H9 (cell line): Measurements from ENCODE around the gene STX2. TPM values are rescaled to one million over a fixed set of nuclear protein-coding genes. Genes with fewer than 3 reads are reported as not detected.

Experiments used
- DNase-seq: peaks from one replicate; pipeline ENCODE4 v3.0.0-alpha.2; 2017
- H2AFZ ChIP-seq: one replicate; pipeline ENCODE4 v1.6.1; 2013; ENCODE audit warnings: mild to moderate bottlenecking, low read length, control low read depth, moderate library complexity
- H2AK5ac ChIP-seq: 2 replicates; pipeline ENCODE4 v1.6.1; 2013; ENCODE audit warnings: low read length, control low read depth, mixed read lengths; ENCODE audit not compliant: insufficient read length
- H2BK120ac ChIP-seq: one replicate; pipeline ENCODE4 v1.6.1; 2013; ENCODE audit warnings: low read depth, mild to moderate bottlenecking, low read length, control low read depth, inconsistent platforms; ENCODE audit not compliant: poor library complexity, severe bottlenecking
- H2BK12ac ChIP-seq: 2 replicates; pipeline ENCODE4 v1.6.1; 2013; ENCODE audit warnings: low read length, control low read depth, mixed read lengths, low read depth; ENCODE audit not compliant: insufficient read length
- H2BK15ac ChIP-seq: 2 replicates; pipeline ENCODE4 v1.6.1; 2013; ENCODE audit warnings: low read depth, low read length, control low read depth
- H2BK20ac ChIP-seq: one replicate; pipeline ENCODE4 v1.6.1; 2013; ENCODE audit warnings: low read depth, mild to moderate bottlenecking, low read length, control low read depth, inconsistent platforms; ENCODE audit not compliant: poor library complexity, severe bottlenecking
- H2BK5ac ChIP-seq: 2 replicates; pipeline ENCODE4 v1.6.1; 2013; ENCODE audit warnings: low read length, control low read depth, mixed read lengths; ENCODE audit not compliant: insufficient read length
- H3K14ac ChIP-seq: 2 replicates; pipeline ENCODE4 v1.6.1; 2013; ENCODE audit warnings: low read length, control low read depth; ENCODE audit not compliant: insufficient read depth
- H3K18ac ChIP-seq: 2 replicates; pipeline ENCODE4 v1.6.1; 2013; ENCODE audit warnings: low read depth, mild to moderate bottlenecking, mixed read lengths, low read length, control low read depth; ENCODE audit not compliant: insufficient read length
- H3K23ac ChIP-seq: 2 replicates; pipeline ENCODE4 v1.6.1; 2013; ENCODE audit warnings: low read length, control low read depth, mixed read lengths, low read depth; ENCODE audit not compliant: insufficient read length
- H3K23me2 ChIP-seq: 2 replicates; pipeline ENCODE4 v1.6.1; 2013; ENCODE audit warnings: low read depth, mild to moderate bottlenecking, mixed read lengths, low read length, control low read depth; ENCODE audit not compliant: insufficient read length, poor library complexity, severe bottlenecking
- H3K27ac ChIP-seq: 2 replicates; pipeline ENCODE4 v1.5.1; 2013; ENCODE audit warnings: low read length, control low read depth, mixed read lengths, low read depth; ENCODE audit not compliant: insufficient read length
- H3K27me3 ChIP-seq: 2 replicates; pipeline ENCODE4 v1.6.1; 2013; ENCODE audit warnings: low read length, control low read depth, inconsistent platforms; ENCODE audit not compliant: insufficient read depth
- H3K4ac ChIP-seq: 2 replicates; pipeline ENCODE4 v1.6.1; 2013; ENCODE audit warnings: low read depth, mild to moderate bottlenecking, control low read depth, inconsistent platforms, low read length, moderate library complexity
- H3K4me1 ChIP-seq: 2 replicates; pipeline ENCODE4 v1.6.1; 2013; ENCODE audit warnings: low read length, control low read depth, inconsistent platforms; ENCODE audit not compliant: insufficient read depth
- H3K4me2 ChIP-seq: 2 replicates; pipeline ENCODE4 v1.6.1; 2013; ENCODE audit warnings: low read length, control low read depth, mixed read lengths; ENCODE audit not compliant: insufficient read length, insufficient read depth
- H3K56ac ChIP-seq: 2 replicates; pipeline ENCODE4 v1.6.1; 2013; ENCODE audit warnings: low read depth, mild to moderate bottlenecking, mixed read lengths, low read length, control low read depth; ENCODE audit not compliant: insufficient read length
- H3K79me1 ChIP-seq: 2 replicates; pipeline ENCODE4 v1.6.1; 2013; ENCODE audit warnings: low read depth, mild to moderate bottlenecking, moderate library complexity, low read length, control low read depth, inconsistent platforms; ENCODE audit not compliant: insufficient read depth, poor library complexity, severe bottlenecking
- H3K79me2 ChIP-seq: 2 replicates; pipeline ENCODE4 v1.6.1; 2013; ENCODE audit warnings: low read length, control low read depth, inconsistent platforms; ENCODE audit not compliant: insufficient read depth
- H3K9ac ChIP-seq: 2 replicates; pipeline ENCODE4 v1.6.1; 2013; ENCODE audit warnings: low read length, control low read depth, mixed read lengths; ENCODE audit not compliant: insufficient read length; ENCODE audit errors: extremely low read depth
- H3K9me3 ChIP-seq: one replicate; pipeline ENCODE4 v1.6.1; 2013; ENCODE audit warnings: low read depth, low read length, inconsistent platforms; ENCODE audit not compliant: control insufficient read depth
- H3T11ph ChIP-seq: one replicate; pipeline ENCODE4 v1.6.1; 2013; ENCODE audit warnings: mild to moderate bottlenecking, low read length, control low read depth, inconsistent platforms
- H4K20me1 ChIP-seq: one replicate; pipeline ENCODE4 v1.6.1; 2013; ENCODE audit not compliant: control insufficient read depth, insufficient read length, insufficient read depth
- H4K5ac ChIP-seq: 2 replicates; pipeline ENCODE4 v1.6.1; 2013; ENCODE audit warnings: low read depth, mild to moderate bottlenecking, mixed read lengths, low read length, control low read depth; ENCODE audit not compliant: insufficient read length
- H4K8ac ChIP-seq: replicated peaks from 2 replicates; pipeline ENCODE4 v1.6.1; 2013; ENCODE audit warnings: low read length, control low read depth, mixed read lengths, low read depth; ENCODE audit not compliant: insufficient read length
- H4K91ac ChIP-seq: 2 replicates; pipeline ENCODE4 v1.6.1; 2013; ENCODE audit warnings: low read depth, mild to moderate bottlenecking, moderate library complexity, mixed read lengths, low read length, control low read depth; ENCODE audit not compliant: insufficient read length
- H3K27ac Mint-ChIP-seq, 3 experiments: 2 replicates in 2 of 3; 3 replicates in 1 of 3; pipeline ENCODE4 v1.8.0; 2020 to 2021; ENCODE audit warnings: mixed read lengths in 3 of 3, mild to moderate bottlenecking in 1 of 3, moderate library complexity in 1 of 3
- H3K27me3 Mint-ChIP-seq: 2 replicates; pipeline ENCODE4 v1.8.0; 2021; ENCODE audit warnings: low read depth, mild to moderate bottlenecking, moderate library complexity, mixed read lengths
- H3K36me3 Mint-ChIP-seq, 3 experiments: 2 replicates in 2 of 3; 3 replicates in 1 of 3; pipeline ENCODE4 v1.8.0; 2020 to 2021; ENCODE audit warnings: low read depth in 3 of 3, mixed read lengths in 3 of 3; ENCODE audit not compliant: insufficient read depth in 1 of 3
- H3K4me1 Mint-ChIP-seq, 2 experiments: 2 replicates each; pipeline ENCODE4 v1.8.0; 2020; ENCODE audit warnings: mixed read lengths in 2 of 2
- H3K4me3 Mint-ChIP-seq, 2 experiments: 2 replicates in 1 of 2; 3 replicates in 1 of 2; pipeline ENCODE4 v1.8.0; 2020 to 2021; ENCODE audit warnings: mild to moderate bottlenecking in 2 of 2, mixed read lengths in 2 of 2, moderate library complexity in 1 of 2
- H3K9me3 Mint-ChIP-seq, 2 experiments: 2 replicates in 1 of 2; 3 replicates in 1 of 2; pipeline ENCODE4 v1.8.0; 2020; ENCODE audit warnings: mild to moderate bottlenecking in 2 of 2, mixed read lengths in 2 of 2, moderate library complexity in 1 of 2
- CTCF ChIP-seq: fragments of 200-600 bp; sonication (generic); conservative IDR thresholded peaks from 3 replicates; pipeline ENCODE4 v1.8.0; 2021; ENCODE audit warnings: antibody characterized with exemption, mild to moderate bottlenecking
- WGBS: extraction: QIAGEN DNeasy Blood & Tissue Kit; methylation state at CpG from one replicate; pipeline ENCODE4 v1.1.7; 2013; ENCODE audit warnings: missing lambda C conversion rate, low lambda C conversion rate, mixed read lengths; ENCODE audit not compliant: insufficient read length; ENCODE audit errors: extremely low coverage; 5-methylcytosine and 5-hydroxymethylcytosine counted together
- total RNA-seq: library from RNA; stranded (reverse); gene quantifications from 2 replicates; pipeline ENCODE4 v1.2.1, GENCODE V29; 2021

STX2 gene
- total RNA-seq, 1 experiment from 2014 or later = 19.4 TPM

GRCh38 chr12:130874696-130875095, 35.6 kb upstream of the STX2 start:
- Histone ChIP-seq H3K14ac (no peak overlapping the region), H2AK5ac (no peak overlapping the region), H3K23me2 (peaks cover 12% of the 10 kb centered on the region), H2BK120ac (no peak overlapping the region), H3K18ac (no peak overlapping the region), H2BK12ac (no peak overlapping the region), H3K4me2 (no peak overlapping the region), H3K79me1 (no peaks in the 10 kb centered on the region), H4K91ac (no peak overlapping the region), H3K4me1 (peaks cover 2% of the 10 kb centered on the region; the same call in 1 of the 2 replicates), H3K56ac (no peak overlapping the region), H3K4ac (no peak overlapping the region), H3K9me3 (no peaks in the 10 kb centered on the region), H3K23ac (no peak overlapping the region), H2BK15ac (no peak overlapping the region), H4K20me1 (peaks cover 5% of the 10 kb centered on the region), H3T11ph (no peak overlapping the region), H3K9ac (no peak overlapping the region), H4K8ac (no peak overlapping the region), H4K5ac (no peak overlapping the region), H3K27ac (no peak overlapping the region), H3K27me3 (no peaks in the 10 kb centered on the region), H2BK5ac (no peak overlapping the region), H2AFZ (no peak overlapping the region), H3K79me2 (peaks cover 13% of the 10 kb centered on the region; the same call in 1 of the 2 replicates), H2BK20ac (no peak overlapping the region)
- H3K27me3 Mint-ChIP-seq = no peaks in the 10 kb centered on the region; the same call in 1 of the 2 replicates
- peaks cover 0 to 2% of the 10 kb centered on the region in 2 experiments; a peak in 1 of 5 replicates for H3K9me3 Mint-ChIP-seq
- peak overlapping the region; percentile 92 to 99 for H3K4me3 Mint-ChIP-seq
- TF ChIP-seq CTCF = no peak
- H3K27ac Mint-ChIP-seq = peak overlapping the region; percentile 53 to 91 (median 74); a peak in 3 of 7 replicates
- DNase-seq = no peak
- H3K36me3 Mint-ChIP-seq = peaks cover 43 to 55% (median 52%) of the 10 kb centered on the region in 3 experiments
- no CpG with 5 or more reads among the region's 10 CpGs for WGBS
- peaks cover 59 to 73% of the 10 kb centered on the region in 2 experiments for H3K4me1 Mint-ChIP-seq
